GM12878 (cell line): ENCODE measurements around the gene OMG. TPM values are rescaled to one million over a fixed set of nuclear protein-coding genes. Genes with fewer than 3 reads are reported as not detected.

Experiments used
- BCL11A ChIP-seq: IDR thresholded peaks from 2 replicates; pipeline ENCODE4 v1.6.1; 2011; ENCODE audit warnings: low read depth, low read length
- CTCF ChIP-seq, 3 experiments: IDR thresholded peaks in 2 of 3; conservative IDR thresholded peaks in 1 of 3; 2 replicates each; pipeline ENCODE4 v1.5.1; 2011; ENCODE audit warnings: low read depth in 3 of 3, low read length in 3 of 3, mild to moderate bottlenecking in 3 of 3, control low read depth in 2 of 3, moderate library complexity in 2 of 3, inconsistent platforms in 1 of 3, mixed read lengths in 1 of 3; ENCODE audit not compliant: control insufficient read depth in 2 of 3, insufficient read depth in 1 of 3; ENCODE audit errors: extremely low read depth in 1 of 3
- DPF2 ChIP-seq: fragments of 450-650 bp; IDR thresholded peaks from 2 replicates; pipeline ENCODE4 v1.6.1; 2017; ENCODE audit warnings: mild to moderate bottlenecking
- HDAC2 ChIP-seq: fragments of 200-600 bp; sonication (generic); IDR thresholded peaks from 2 replicates; pipeline ENCODE4 v1.6.1; 2017
- IRF4 ChIP-seq: IDR thresholded peaks from 2 replicates; pipeline ENCODE4 v1.6.1; 2011; ENCODE audit warnings: low read depth, low read length
- KAT2A ChIP-seq: conservative IDR thresholded peaks from 2 replicates; pipeline ENCODE4 v1.6.1; 2011; ENCODE audit warnings: low read depth, low read length; ENCODE audit not compliant: control insufficient read depth
- MXI1 ChIP-seq: fragments of 150-350 bp; IDR thresholded peaks from 2 replicates; pipeline ENCODE4 v1.6.1; 2011; ENCODE audit warnings: low read depth, mild to moderate bottlenecking, inconsistent platforms, low read length, improper control_type of control experiment
- NBN ChIP-seq: fragments of 450-650 bp; IDR thresholded peaks from 2 replicates; pipeline ENCODE4 v1.6.1; 2016
- NR2C1 ChIP-seq: fragments of 450-650 bp; IDR thresholded peaks from 2 replicates; pipeline ENCODE4 v1.6.1; 2017; ENCODE audit warnings: antibody characterized with exemption, mild to moderate bottlenecking, moderate library complexity
- NR2F1 ChIP-seq: fragments of 450-650 bp; conservative IDR thresholded peaks from 2 replicates; pipeline ENCODE4 v1.6.1; 2017; ENCODE audit warnings: mild to moderate bottlenecking
- RAD21 ChIP-seq: IDR thresholded peaks from 2 replicates; pipeline ENCODE4 v1.6.1; 2011; ENCODE audit warnings: mild to moderate bottlenecking, low read depth, low read length, moderate library complexity; ENCODE audit not compliant: insufficient read depth
- RFX5 ChIP-seq: IDR thresholded peaks from 2 replicates; pipeline ENCODE4 v1.6.1; 2011; ENCODE audit warnings: low read depth, low read length, improper control_type of control experiment
- SMARCA5 ChIP-seq: fragments of 450-650 bp; IDR thresholded peaks from 2 replicates; pipeline ENCODE4 v1.6.1; 2017; ENCODE audit warnings: mild to moderate bottlenecking
- SMC3 ChIP-seq: IDR thresholded peaks from 2 replicates; pipeline ENCODE4 v1.6.1; 2011; ENCODE audit warnings: low read length, improper control_type of control experiment, borderline replicate concordance
- SRF ChIP-seq, 2 experiments: IDR thresholded peaks; 2 replicates each; pipeline ENCODE4 v1.6.1; 2011; ENCODE audit warnings: low read depth in 2 of 2, low read length in 2 of 2, mild to moderate bottlenecking in 1 of 2, moderate library complexity in 1 of 2
- WRNIP1 ChIP-seq: IDR thresholded peaks from 2 replicates; pipeline ENCODE4 v1.6.1; 2011; ENCODE audit warnings: low read depth, low read length, improper control_type of control experiment, borderline replicate concordance
- ZBTB11 ChIP-seq: fragments of 450-650 bp; formaldehyde crosslinking; IDR thresholded peaks from 2 replicates; pipeline ENCODE4 v1.5.0; 2022; ENCODE audit warnings: mild to moderate bottlenecking, missing genetic modification characterization
- ZBTB33 ChIP-seq: fragments of 450-650 bp; IDR thresholded peaks from 2 replicates; pipeline ENCODE4 v1.6.1; 2017; ENCODE audit warnings: mild to moderate bottlenecking
- ZNF592 ChIP-seq: fragments of 450-650 bp; IDR thresholded peaks from 2 replicates; pipeline ENCODE4 v1.6.1; 2017; ENCODE audit warnings: mild to moderate bottlenecking, moderate library complexity
- polyA plus RNA-seq, 11 experiments: library from polyadenylated mRNA; depleted of rRNA in 4 of 11; unstranded in 6 of 11; stranded (reverse) in 5 of 11; fragments of >200 nt; fragmentation: Nextera tagmentation in 4 of 11; fragmentation: Illumina TruSeq in 1 of 11; extraction: Ambion mirVana in 4 of 11; extraction: Trizol in 1 of 11; gene quantifications; 1 replicate in 1 of 11; 2 replicates in 10 of 11; pipeline versions ENCODE4 v1.2.1 to v1.2.3, GENCODE V29; 2011 to 2016; ENCODE audit warnings: inconsistent platforms in 2 of 11, missing spikeins in 2 of 11, low read depth in 1 of 11
- total RNA-seq, 4 experiments: library from RNA; depleted of rRNA in 3 of 4; stranded (reverse); fragments of >200 nt in 3 of 4; fragmentation: Illumina TruSeq in 1 of 4; extraction: Trizol in 1 of 4; gene quantifications; 2 replicates each; pipeline versions ENCODE4 v1.2.1 to v1.2.3, GENCODE V29; 2013 to 2021

The OMG gene
- total and polyA plus RNA-seq, 10 of the 15 experiments (the other 5 are each of a cell fraction or from before 2014, with no cell fraction given), result 0.09 to 0.96 (median 0.26) TPM

- no peak for TF ChIP-seq ZNF592
- TF ChIP-seq ZBTB11 (CRISPR knock-in tag), result no peak
- TF ChIP-seq KAT2A, result no peak
- TF ChIP-seq NR2F1, result 0 out of 2 replicates have a peak, but pooled peaks have one; percentile 8
- no peak for TF ChIP-seq ZBTB33
- TF ChIP-seq SMARCA5, result 0 out of 2 replicates have a peak, but pooled peaks have one; percentile 66
- no peak for TF ChIP-seq SRF (IDR thresholded peaks at IDR 0.05; ENCODE audit: low read depth in 2 of 2, low read length in 2 of 2)
- no peak for TF ChIP-seq CTCF (IDR thresholded peaks at IDR 0.05 in 2 of 3, conservative IDR thresholded peaks at IDR 0.05 in 1 of 3; ENCODE audit: control insufficient read depth in 2 of 3, extremely low read depth in 1 of 3, insufficient read depth in 1 of 3, low read depth in 3 of 3, low read length in 3 of 3)
- no peak for TF ChIP-seq SMC3
- TF ChIP-seq RFX5, result no peak
- TF ChIP-seq IRF4, result no peak
- no peak for TF ChIP-seq HDAC2
- no peak for TF ChIP-seq MXI1
- no peak for TF ChIP-seq BCL11A
- TF ChIP-seq NBN, result no peak; the same call in 1 of the 2 replicates
- TF ChIP-seq NR2C1, result no peak
- TF ChIP-seq WRNIP1, result no peak
- no peak for TF ChIP-seq RAD21
- peak; percentile 54; the same call in 1 of the 2 replicates for TF ChIP-seq DPF2
Observed at GRCh38 chr17:31313982-31314781, 17.1 kb upstream of the OMG start, which contains the start of gene EVI2B (continued).
